ENCODE measurements around the gene PWWP2A.
"Not testable (repeated sequence)": the region's sequence is repeated elsewhere in the genome, so short reads cannot be mapped to it uniquely, and the experiment has no call there.

The PWWP2A gene

DNA sequence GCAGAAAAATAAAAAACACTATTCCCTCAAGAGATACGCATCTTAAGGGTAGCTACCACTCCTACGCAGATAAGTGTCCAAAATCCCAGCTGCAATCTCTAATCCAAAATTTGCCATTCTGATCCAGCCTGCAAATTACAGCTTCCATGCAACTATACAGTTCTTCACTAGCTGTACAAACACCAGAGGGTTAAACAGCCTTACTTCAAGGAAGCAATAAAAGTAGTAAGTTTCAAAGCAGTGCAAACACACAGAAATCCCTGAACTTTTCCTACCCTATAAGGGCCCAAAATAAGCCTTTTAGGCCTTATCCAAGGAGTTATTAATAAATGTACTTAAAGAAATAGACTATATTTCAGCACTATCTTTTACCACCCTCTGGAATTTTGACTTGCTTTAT is 39.5 kb downstream of the PWWP2A start:
- DNase-seq (ENCODE audit: low read depth in 1 of 2, low spot score in 1 of 2) = no peak

DNA sequence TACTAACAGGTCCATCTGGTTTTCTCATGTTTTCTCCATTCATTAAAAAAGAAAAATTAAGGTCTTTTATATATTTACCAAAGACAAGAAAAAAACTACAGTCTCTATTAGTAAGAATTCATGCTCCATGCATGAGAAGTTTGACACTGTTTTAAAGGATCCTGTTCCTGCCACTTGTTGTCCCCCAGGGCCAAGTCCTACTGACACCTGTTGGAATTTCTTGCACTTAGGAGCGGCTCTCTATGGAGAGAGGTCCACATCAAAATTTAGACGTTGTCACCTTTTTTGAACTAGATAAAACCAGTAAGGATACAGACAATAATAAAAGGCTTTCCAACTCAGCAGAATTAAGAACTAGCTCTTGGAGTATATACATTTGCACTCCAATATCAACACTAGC is 42.3 kb downstream of the PWWP2A start:
- DNase-seq (ENCODE audit: low read depth in 1 of 2, low spot score in 1 of 2) = no peak

DNA sequence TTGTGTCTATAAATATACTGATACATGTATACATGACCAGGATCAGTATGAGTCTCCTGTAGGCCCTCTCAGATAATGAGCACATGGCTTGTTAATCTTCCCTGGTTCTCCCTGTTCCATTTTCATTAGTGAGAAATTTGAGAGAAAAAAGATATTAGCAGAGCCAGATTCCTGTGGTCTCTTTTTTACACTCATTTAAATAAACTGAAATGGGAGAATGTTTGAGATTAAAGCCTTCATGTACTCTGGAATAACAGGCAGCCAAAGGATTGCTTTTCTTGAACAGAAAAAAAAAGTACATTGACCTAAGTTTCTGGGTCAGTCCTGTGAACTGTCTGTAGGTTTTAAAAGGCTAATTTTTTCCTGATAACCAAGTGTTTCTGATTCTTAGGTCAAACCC is 44.2 kb downstream of the PWWP2A start:
- DNase-seq (ENCODE audit: low read depth in 1 of 2, low spot score in 1 of 2) = no peak

DNA sequence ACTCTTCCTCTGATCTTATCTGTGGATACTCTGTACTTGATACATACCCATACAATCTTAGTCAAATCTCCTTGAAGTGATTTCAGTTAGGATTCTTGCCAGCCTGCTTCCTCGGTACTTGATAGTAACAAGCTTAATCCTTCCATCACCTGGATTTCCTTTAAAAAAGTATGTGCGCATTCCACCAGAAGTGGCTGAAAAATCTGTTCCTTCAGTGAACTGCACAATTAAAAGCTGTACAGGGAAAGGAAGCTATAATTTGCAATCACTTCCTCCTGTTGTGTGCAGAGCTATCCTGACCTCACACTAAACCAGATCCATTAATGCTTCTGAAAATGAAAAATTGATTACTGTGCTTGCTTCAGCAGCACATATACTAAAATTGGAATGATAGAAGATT is 47.3 kb downstream of the PWWP2A start:
- no peak for DNase-seq (ENCODE audit: low read depth in 1 of 2, low spot score in 1 of 2)

DNA sequence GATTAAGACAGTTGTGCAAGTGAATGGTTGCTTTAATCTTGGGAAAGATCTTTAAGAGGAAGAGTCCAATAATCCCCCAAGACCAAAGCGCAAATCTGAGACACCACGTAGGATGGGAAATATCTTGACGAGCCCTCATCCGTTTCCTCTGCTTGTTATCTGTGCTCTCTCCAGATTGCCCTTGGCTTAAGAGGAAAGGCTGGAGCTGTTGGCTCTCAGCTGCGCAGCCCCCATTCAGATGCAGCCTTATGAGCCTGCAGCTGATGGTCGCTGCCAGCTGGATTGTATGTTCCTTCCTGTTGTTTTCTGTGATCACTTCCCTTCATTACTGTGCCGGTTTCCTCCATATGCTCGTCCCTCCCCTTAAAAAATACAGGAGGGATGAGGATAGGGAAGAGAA is 47.7 kb downstream of the PWWP2A start:
- no peak for DNase-seq (ENCODE audit: low read depth in 1 of 2, low spot score in 1 of 2)

DNA sequence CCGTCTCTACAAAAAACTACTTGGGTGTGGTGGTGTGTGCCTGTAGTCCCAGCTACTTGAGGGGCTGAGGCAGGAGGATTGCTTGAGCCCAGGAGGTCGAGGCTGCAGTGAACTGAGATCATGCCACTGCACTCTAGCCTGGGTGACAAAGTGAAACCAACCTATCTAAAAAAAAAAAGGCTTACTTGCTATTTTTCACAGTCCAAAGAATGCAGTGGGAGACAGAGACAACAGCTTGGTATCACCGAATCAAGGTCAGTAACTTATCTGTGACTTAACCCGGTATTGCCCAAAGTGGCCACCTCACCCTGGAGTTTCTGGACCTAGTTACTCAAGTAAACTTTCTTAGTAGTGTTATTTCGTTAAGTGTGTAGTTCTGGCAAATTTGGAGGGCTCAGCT is 50.1 kb downstream of the PWWP2A start:
- DNase-seq (ENCODE audit: low read depth in 1 of 2, low spot score in 1 of 2) = not testable (repeated sequence)

DNA sequence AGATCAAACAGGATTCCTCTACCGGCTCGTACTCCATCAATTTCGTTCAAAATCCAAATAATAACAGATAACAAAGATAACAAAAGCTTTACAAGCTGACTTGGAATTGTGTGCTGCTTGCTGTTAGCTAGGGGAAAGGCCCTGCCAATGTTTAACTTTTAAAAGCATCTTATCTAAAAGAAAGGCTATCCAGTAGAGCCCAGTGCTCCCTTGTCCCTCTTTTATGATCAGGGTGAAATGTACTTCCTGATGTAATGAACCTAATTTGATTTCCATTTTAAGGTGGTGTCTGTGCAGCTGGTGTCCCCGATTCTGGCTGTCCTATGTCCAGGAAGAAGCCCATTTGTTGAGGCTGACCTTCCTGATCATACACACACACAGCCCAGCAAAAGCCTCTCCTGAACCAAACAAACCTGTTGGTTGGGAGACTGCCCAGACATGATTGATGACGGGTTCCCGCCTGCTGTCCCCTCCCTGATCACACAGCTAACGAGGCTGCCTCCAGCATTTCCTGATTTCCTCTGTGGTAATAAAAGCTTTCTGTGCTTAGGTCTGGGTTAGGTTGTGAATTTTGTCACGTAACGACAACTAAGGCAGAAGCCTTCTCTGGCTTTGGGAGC is 54.1 kb downstream of the PWWP2A start:
- DNase-seq (ENCODE audit: low read depth in 1 of 2, low spot score in 1 of 2) = no peak

DNA sequence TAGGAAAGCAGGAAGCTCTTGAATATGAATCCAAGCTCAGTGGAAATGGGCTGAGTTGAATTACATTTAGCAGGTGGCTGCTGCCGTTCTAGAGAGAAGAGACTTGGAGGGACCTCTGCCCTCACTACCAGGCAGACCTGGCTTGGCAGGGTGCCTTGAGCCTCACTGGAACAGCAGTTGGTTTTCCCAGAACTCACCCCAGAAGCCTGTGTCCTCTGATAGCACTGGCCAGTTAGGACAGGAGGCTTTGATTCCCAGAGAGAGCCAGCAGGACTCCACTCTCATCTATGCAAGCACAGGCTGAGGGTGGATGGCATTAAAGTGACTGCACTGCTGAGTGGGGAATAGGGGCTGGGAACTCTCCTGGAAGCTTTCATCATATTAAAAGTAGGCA is 54.8 kb downstream of the PWWP2A start:
- DNase-seq (ENCODE audit: low read depth in 1 of 2, low spot score in 1 of 2) = no peak

DNA sequence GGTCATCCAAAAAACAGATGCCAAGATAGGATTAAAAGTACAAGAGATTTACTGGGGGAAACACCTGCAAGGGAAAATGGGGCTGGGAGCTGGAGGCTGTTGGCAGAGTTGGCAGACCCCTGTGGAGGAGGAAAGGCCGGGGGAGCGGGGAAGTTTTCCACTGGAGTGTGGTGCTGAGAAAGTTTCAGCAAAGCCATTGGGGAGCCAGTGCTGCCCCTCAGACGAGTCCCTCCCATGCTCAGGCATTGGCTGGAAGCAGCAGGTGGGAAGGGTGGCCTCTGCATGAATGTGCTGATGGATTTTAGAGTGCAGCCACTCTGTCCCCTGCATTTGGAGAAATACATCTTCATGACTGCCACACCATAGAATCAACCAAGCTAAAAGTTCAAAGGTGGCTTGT is 57.5 kb downstream of the PWWP2A start:
- no peak for DNase-seq (ENCODE audit: low read depth in 1 of 2, low spot score in 1 of 2)

DNA sequence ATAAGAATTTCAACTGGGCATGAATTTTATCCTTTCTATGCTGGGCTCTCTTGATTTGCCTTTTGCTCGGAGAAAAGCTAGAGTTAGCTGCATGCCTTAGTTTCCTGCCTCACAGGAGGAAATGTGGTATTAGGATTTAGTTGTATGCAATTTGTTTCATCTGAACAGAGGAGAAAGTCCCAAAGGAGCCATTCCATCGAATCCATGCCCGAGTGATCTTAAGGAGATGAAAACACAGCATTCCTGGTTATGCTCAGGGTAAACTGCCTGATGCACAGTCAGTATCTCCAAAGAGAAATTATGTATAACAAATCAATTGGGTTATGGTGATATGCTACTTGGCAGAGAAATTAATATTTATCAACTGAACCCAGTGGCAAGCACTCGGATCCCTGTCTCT is 59.2 kb downstream of the PWWP2A start:
- DNase-seq (ENCODE audit: low read depth in 1 of 2, low spot score in 1 of 2) = no peak

DNA sequence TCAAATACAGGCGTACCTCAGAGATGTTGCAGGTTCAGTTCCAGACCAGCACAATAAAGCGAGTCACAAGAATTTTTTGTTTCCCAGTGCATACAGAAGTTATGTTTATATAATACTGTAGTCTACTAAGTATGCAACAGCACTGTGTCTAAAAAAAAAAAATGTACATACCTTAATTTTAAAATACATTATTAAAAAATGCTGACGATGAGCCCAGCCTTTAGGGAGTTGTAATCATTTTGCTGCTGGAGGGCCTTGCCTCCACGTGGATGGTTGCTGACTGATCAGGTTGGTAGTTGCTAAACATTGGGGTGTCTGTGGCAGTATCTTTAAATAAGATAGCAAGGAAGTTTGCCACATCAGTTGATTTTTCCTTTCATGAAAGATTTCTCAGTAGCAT is 62.0 kb downstream of the PWWP2A start:
- DNase-seq (ENCODE audit: low read depth in 1 of 2, low spot score in 1 of 2) = no peak

DNA sequence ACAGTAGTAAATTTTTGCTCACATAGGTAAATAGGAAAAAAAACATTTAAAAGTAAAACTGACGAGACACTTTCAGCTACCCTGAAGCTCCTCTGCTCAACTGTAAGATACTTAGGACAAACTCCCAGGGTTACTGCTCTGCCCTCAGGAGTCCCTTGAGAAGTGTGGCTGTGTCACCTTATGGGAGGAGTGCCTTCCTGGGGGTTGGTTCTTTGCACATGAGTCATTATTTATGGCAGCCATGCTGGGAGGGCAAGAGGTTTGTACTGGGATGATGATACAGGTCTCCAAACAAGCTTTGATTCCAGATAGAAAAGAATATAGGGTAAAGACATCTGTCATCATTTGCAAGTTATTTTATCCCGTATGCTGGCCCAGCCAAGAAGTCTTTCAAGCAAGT is 64.4 kb downstream of the PWWP2A start:
- DNase-seq (ENCODE audit: low read depth in 1 of 2, low spot score in 1 of 2) = no peak

DNA sequence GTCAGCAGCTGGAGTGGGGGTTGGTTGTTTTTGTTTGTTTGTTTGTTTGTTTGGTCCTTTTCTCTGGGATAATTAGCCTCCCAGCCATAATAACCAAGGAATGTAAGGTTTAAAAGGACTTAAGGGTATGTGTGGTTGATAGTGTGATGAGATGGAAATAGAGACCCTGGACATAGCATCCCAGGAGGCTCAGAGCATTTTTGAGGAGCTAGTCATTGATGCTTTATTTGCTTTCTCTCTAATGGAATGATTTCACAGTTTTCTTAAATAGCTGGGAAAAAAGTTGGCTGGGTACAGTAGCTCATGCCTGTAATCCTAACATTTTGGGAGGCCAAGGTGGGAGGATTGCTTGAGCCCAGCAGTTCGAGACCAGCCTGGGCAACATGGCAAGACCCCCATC is 65.2 kb downstream of the PWWP2A start:
- no peak for DNase-seq (ENCODE audit: low read depth in 1 of 2, low spot score in 1 of 2)

DNA sequence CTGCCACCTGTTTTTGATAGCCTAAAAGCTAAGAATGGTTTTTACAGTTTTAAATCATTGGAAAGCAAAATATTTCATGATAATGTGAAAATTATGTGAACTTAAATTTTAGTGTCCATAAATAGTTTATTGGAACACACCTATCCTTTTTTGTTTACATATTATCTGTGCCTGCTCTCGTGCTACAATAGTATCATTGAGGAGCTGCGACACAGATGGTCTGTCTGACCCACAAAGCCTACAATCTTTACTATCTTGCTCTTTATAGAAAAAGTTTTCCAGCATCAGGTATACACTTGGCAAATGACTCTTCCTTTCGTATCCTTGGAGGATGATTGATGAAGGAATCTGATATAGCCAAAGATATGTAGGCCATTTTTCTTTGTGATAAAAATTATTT is 70.2 kb downstream of the PWWP2A start:
- no peak for DNase-seq (ENCODE audit: low read depth in 1 of 2, low spot score in 1 of 2)

DNA sequence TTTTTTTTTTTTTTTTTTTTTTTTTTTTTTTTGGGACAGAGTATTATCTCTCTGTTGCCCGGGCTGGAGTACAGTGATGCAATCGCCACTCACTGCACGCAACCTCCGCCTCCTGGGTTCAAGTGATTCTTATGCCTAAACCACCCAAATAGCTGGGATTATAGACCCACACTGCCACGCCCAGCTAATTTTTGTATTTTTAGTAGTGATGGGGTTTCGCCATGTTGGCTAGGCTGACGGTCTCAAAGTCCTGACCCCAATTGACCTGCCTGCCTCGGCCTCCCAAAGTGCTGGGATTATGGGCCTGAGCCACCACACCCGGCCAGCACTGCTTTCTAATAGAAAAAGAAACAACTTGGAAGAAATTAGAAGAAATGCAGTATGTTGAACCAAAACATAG is 71.1 kb downstream of the PWWP2A start:
- DNase-seq (ENCODE audit: low read depth in 1 of 2, low spot score in 1 of 2) = no peak

DNA sequence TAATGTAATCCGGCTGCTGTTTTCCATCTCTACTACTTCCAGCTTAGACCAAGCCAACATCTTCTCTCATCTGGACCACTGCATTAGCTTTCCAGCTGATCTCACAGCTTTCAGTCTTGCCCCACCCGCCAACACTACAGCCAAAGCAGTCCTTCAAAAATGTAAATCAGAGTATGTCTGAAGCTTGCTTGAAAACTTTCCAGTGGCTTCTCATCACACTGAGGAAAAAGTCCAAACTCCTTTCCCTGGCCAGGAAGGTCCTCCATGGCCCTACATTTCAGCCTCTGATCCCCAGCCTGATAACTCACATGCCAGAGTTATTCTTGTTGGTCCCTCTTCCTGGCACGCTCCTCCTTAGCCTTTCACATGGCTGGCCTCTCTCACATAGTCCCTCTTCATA is 71.8 kb downstream of the PWWP2A start:
- DNase-seq (ENCODE audit: low read depth in 1 of 2, low spot score in 1 of 2) = no peak

DNA sequence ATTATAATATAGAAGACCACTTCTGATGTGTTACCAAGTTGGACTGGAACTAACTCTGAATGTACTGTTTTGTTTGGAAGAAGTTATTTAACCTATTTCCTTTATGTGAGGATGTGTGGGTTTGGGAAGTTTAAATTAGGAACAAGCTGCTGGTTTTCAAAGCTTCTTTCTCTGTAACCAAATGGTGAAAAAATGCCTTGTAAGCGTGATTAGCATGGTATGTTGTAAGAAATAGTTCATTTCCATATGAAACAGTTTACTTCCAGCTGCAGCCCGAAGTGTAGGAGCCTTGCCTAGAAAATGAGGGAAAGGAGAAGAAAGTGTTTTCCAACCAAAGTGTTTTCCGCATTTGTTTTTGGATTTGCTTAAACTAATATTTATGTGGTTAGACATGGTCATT is 74.3 kb downstream of the PWWP2A start:
- no peak for DNase-seq (ENCODE audit: low read depth in 1 of 2, low spot score in 1 of 2)

DNA sequence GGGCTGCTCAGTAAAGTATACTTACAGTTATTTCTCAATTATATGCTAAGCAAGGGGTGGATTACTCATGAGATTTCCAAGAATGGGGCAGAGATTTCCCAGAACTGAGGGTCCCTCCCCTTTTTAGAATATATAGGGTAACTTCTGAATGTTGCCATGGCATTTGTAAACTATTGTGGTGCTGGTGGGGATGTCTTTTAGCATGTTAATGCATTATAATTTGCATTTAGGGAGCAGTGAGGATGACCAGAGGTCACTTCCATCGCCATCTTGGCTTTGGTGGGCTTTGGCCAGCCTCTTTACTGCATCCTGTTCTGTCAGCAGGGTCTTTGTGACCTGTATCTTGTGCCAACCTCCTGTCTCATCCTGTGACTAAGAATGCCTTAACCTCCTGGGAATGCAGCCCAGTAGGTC is 74.9 kb downstream of the PWWP2A start:
- no peak for DNase-seq (ENCODE audit: low read depth in 1 of 2, low spot score in 1 of 2)

DNA sequence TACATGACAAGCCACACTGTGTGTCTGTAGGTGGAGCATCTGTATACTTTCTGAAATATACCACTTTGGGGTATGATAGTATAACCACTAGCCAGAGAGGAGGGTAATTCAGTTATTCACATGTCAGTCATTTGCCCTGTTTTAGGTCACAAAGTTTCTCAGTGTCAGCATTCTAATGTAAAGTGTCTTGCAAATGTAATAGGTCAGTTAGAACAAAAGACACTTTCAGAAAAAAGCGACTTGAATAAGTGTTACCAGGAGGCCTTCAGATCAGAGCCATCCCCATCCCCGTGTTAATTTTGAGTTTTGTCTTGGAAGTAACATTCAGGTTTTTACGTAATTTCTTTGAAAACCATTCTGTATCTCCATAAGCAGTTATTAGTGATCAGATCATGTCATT is 76.6 kb downstream of the PWWP2A start:
- DNase-seq (ENCODE audit: low read depth in 1 of 2, low spot score in 1 of 2) = no peak

All from activated T-helper 1 cell treated with anti-CD3 and anti-CD28 coated beads, Interleukin-2, amount 50 U/mL, for 16 hours (primary cell).